H9 (cell line): ENCODE data around the gene PRKAG2. TPM values are rescaled to one million over a fixed set of nuclear protein-coding genes. Genes with fewer than 3 reads are reported as not detected.
"Not testable (repeated sequence)": the region's sequence is repeated elsewhere in the genome, so short reads cannot be mapped to it uniquely, and the experiment has no call there.

Experiments
- DNase-seq: peaks from one replicate; pipeline ENCODE4 v3.0.0-alpha.2; 2017
- H2AFZ ChIP-seq: one replicate; pipeline ENCODE4 v1.6.1; 2013; ENCODE audit warnings: mild to moderate bottlenecking, low read length, control low read depth, moderate library complexity
- H2AK5ac ChIP-seq: 2 replicates; pipeline ENCODE4 v1.6.1; 2013; ENCODE audit warnings: low read length, control low read depth, mixed read lengths; ENCODE audit not compliant: insufficient read length
- H2BK120ac ChIP-seq: one replicate; pipeline ENCODE4 v1.6.1; 2013; ENCODE audit warnings: low read depth, mild to moderate bottlenecking, low read length, control low read depth, inconsistent platforms; ENCODE audit not compliant: poor library complexity, severe bottlenecking
- H2BK12ac ChIP-seq: 2 replicates; pipeline ENCODE4 v1.6.1; 2013; ENCODE audit warnings: low read length, control low read depth, mixed read lengths, low read depth; ENCODE audit not compliant: insufficient read length
- H2BK15ac ChIP-seq: 2 replicates; pipeline ENCODE4 v1.6.1; 2013; ENCODE audit warnings: low read depth, low read length, control low read depth
- H2BK20ac ChIP-seq: one replicate; pipeline ENCODE4 v1.6.1; 2013; ENCODE audit warnings: low read depth, mild to moderate bottlenecking, low read length, control low read depth, inconsistent platforms; ENCODE audit not compliant: poor library complexity, severe bottlenecking
- H2BK5ac ChIP-seq: 2 replicates; pipeline ENCODE4 v1.6.1; 2013; ENCODE audit warnings: low read length, control low read depth, mixed read lengths; ENCODE audit not compliant: insufficient read length
- H3K14ac ChIP-seq: 2 replicates; pipeline ENCODE4 v1.6.1; 2013; ENCODE audit warnings: low read length, control low read depth; ENCODE audit not compliant: insufficient read depth
- H3K18ac ChIP-seq: 2 replicates; pipeline ENCODE4 v1.6.1; 2013; ENCODE audit warnings: low read depth, mild to moderate bottlenecking, mixed read lengths, low read length, control low read depth; ENCODE audit not compliant: insufficient read length
- H3K23ac ChIP-seq: 2 replicates; pipeline ENCODE4 v1.6.1; 2013; ENCODE audit warnings: low read length, control low read depth, mixed read lengths, low read depth; ENCODE audit not compliant: insufficient read length
- H3K23me2 ChIP-seq: 2 replicates; pipeline ENCODE4 v1.6.1; 2013; ENCODE audit warnings: low read depth, mild to moderate bottlenecking, mixed read lengths, low read length, control low read depth; ENCODE audit not compliant: insufficient read length, poor library complexity, severe bottlenecking
- H3K27ac ChIP-seq: 2 replicates; pipeline ENCODE4 v1.5.1; 2013; ENCODE audit warnings: low read length, control low read depth, mixed read lengths, low read depth; ENCODE audit not compliant: insufficient read length
- H3K27me3 ChIP-seq: 2 replicates; pipeline ENCODE4 v1.6.1; 2013; ENCODE audit warnings: low read length, control low read depth, inconsistent platforms; ENCODE audit not compliant: insufficient read depth
- H3K4ac ChIP-seq: 2 replicates; pipeline ENCODE4 v1.6.1; 2013; ENCODE audit warnings: low read depth, mild to moderate bottlenecking, control low read depth, inconsistent platforms, low read length, moderate library complexity
- H3K4me1 ChIP-seq: 2 replicates; pipeline ENCODE4 v1.6.1; 2013; ENCODE audit warnings: low read length, control low read depth, inconsistent platforms; ENCODE audit not compliant: insufficient read depth
- H3K4me2 ChIP-seq: 2 replicates; pipeline ENCODE4 v1.6.1; 2013; ENCODE audit warnings: low read length, control low read depth, mixed read lengths; ENCODE audit not compliant: insufficient read length, insufficient read depth
- H3K56ac ChIP-seq: 2 replicates; pipeline ENCODE4 v1.6.1; 2013; ENCODE audit warnings: low read depth, mild to moderate bottlenecking, mixed read lengths, low read length, control low read depth; ENCODE audit not compliant: insufficient read length
- H3K79me1 ChIP-seq: 2 replicates; pipeline ENCODE4 v1.6.1; 2013; ENCODE audit warnings: low read depth, mild to moderate bottlenecking, moderate library complexity, low read length, control low read depth, inconsistent platforms; ENCODE audit not compliant: insufficient read depth, poor library complexity, severe bottlenecking
- H3K79me2 ChIP-seq: 2 replicates; pipeline ENCODE4 v1.6.1; 2013; ENCODE audit warnings: low read length, control low read depth, inconsistent platforms; ENCODE audit not compliant: insufficient read depth
- H3K9ac ChIP-seq: 2 replicates; pipeline ENCODE4 v1.6.1; 2013; ENCODE audit warnings: low read length, control low read depth, mixed read lengths; ENCODE audit not compliant: insufficient read length; ENCODE audit errors: extremely low read depth
- H3K9me3 ChIP-seq: one replicate; pipeline ENCODE4 v1.6.1; 2013; ENCODE audit warnings: low read depth, low read length, inconsistent platforms; ENCODE audit not compliant: control insufficient read depth
- H3T11ph ChIP-seq: one replicate; pipeline ENCODE4 v1.6.1; 2013; ENCODE audit warnings: mild to moderate bottlenecking, low read length, control low read depth, inconsistent platforms
- H4K20me1 ChIP-seq: one replicate; pipeline ENCODE4 v1.6.1; 2013; ENCODE audit not compliant: control insufficient read depth, insufficient read length, insufficient read depth
- H4K5ac ChIP-seq: 2 replicates; pipeline ENCODE4 v1.6.1; 2013; ENCODE audit warnings: low read depth, mild to moderate bottlenecking, mixed read lengths, low read length, control low read depth; ENCODE audit not compliant: insufficient read length
- H4K8ac ChIP-seq: replicated peaks from 2 replicates; pipeline ENCODE4 v1.6.1; 2013; ENCODE audit warnings: low read length, control low read depth, mixed read lengths, low read depth; ENCODE audit not compliant: insufficient read length
- H4K91ac ChIP-seq: 2 replicates; pipeline ENCODE4 v1.6.1; 2013; ENCODE audit warnings: low read depth, mild to moderate bottlenecking, moderate library complexity, mixed read lengths, low read length, control low read depth; ENCODE audit not compliant: insufficient read length
- H3K27ac Mint-ChIP-seq, 3 experiments: 2 replicates in 2 of 3; 3 replicates in 1 of 3; pipeline ENCODE4 v1.8.0; 2020 to 2021; ENCODE audit warnings: mixed read lengths in 3 of 3, mild to moderate bottlenecking in 1 of 3, moderate library complexity in 1 of 3
- H3K27me3 Mint-ChIP-seq: 2 replicates; pipeline ENCODE4 v1.8.0; 2021; ENCODE audit warnings: low read depth, mild to moderate bottlenecking, moderate library complexity, mixed read lengths
- H3K36me3 Mint-ChIP-seq, 3 experiments: 2 replicates in 2 of 3; 3 replicates in 1 of 3; pipeline ENCODE4 v1.8.0; 2020 to 2021; ENCODE audit warnings: low read depth in 3 of 3, mixed read lengths in 3 of 3; ENCODE audit not compliant: insufficient read depth in 1 of 3
- H3K4me1 Mint-ChIP-seq, 2 experiments: 2 replicates each; pipeline ENCODE4 v1.8.0; 2020; ENCODE audit warnings: mixed read lengths in 2 of 2
- H3K4me3 Mint-ChIP-seq, 2 experiments: 2 replicates in 1 of 2; 3 replicates in 1 of 2; pipeline ENCODE4 v1.8.0; 2020 to 2021; ENCODE audit warnings: mild to moderate bottlenecking in 2 of 2, mixed read lengths in 2 of 2, moderate library complexity in 1 of 2
- H3K9me3 Mint-ChIP-seq, 2 experiments: 2 replicates in 1 of 2; 3 replicates in 1 of 2; pipeline ENCODE4 v1.8.0; 2020; ENCODE audit warnings: mild to moderate bottlenecking in 2 of 2, mixed read lengths in 2 of 2, moderate library complexity in 1 of 2
- WGBS: extraction: QIAGEN DNeasy Blood & Tissue Kit; methylation state at CpG from one replicate; pipeline ENCODE4 v1.1.7; 2013; ENCODE audit warnings: missing lambda C conversion rate, low lambda C conversion rate, mixed read lengths; ENCODE audit not compliant: insufficient read length; ENCODE audit errors: extremely low coverage; 5-methylcytosine and 5-hydroxymethylcytosine counted together
- total RNA-seq: library from RNA; stranded (reverse); gene quantifications from 2 replicates; pipeline ENCODE4 v1.2.1, GENCODE V29; 2021
- TF ChIP-seq, protein P1 (sequence below): fragments of 200-600 bp; sonication (generic); conservative IDR thresholded peaks from 3 replicates; pipeline ENCODE4 v1.8.0; 2021; ENCODE audit warnings: antibody characterized with exemption, mild to moderate bottlenecking

The PRKAG2 gene
- total RNA-seq, 1 experiment from 2014 or later, result 11.8 TPM

DNA sequence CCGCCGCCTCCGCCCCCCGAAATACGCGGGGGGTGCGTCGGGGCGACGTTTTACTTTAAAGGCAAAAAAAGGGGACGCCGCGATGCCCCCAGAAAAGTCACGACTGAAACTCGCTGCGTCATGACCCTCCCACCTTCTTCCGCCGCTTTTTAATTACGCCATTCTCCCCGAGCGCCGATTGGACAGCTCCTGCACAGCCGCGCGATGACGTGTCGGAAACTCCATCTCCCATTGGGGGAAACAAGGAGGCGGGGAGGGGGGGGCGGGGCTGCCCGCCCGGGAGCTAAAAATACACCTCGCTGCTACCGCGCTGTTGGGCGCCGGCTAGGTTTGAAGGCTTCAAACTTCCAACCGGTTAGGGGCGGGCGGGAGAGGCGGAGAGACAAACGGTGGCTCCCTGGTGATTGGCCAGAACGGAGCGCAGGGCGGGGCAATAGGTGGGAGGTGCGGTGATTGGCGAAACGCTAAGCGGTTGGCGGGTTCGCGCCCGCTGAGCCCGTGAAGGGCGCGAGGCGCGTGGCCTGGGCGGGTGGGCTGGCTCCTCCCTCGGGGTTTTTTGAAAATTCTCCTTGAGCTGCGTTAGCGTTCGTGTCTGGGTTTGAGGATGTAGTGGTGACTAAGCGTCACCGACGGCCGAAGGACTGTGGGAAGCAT lies 357.0 kb downstream of the PRKAG2 start, which contains the start of gene RHEB:
TSS of gene RHEB (minus strand) at position 131 of the 654 bp plus-strand sequence. CDS start 384 bp downstream, outside the sequence.
- no peak within 1 kb of the TSS for H4K91ac ChIP-seq
- H3K4me1 ChIP-seq, result no peaks in the 10 kb centered on the region
- peak within 1 kb of the TSS; percentile 66 for H2BK5ac ChIP-seq
- peaks cover 0 to 4% of the 10 kb centered on the region in 2 experiments; a peak in 3 of 5 replicates for H3K9me3 Mint-ChIP-seq
- peak; percentile 99 for DNase-seq
- H4K8ac ChIP-seq, result no peak within 1 kb of the TSS
- TF ChIP-seq, protein P1, sequence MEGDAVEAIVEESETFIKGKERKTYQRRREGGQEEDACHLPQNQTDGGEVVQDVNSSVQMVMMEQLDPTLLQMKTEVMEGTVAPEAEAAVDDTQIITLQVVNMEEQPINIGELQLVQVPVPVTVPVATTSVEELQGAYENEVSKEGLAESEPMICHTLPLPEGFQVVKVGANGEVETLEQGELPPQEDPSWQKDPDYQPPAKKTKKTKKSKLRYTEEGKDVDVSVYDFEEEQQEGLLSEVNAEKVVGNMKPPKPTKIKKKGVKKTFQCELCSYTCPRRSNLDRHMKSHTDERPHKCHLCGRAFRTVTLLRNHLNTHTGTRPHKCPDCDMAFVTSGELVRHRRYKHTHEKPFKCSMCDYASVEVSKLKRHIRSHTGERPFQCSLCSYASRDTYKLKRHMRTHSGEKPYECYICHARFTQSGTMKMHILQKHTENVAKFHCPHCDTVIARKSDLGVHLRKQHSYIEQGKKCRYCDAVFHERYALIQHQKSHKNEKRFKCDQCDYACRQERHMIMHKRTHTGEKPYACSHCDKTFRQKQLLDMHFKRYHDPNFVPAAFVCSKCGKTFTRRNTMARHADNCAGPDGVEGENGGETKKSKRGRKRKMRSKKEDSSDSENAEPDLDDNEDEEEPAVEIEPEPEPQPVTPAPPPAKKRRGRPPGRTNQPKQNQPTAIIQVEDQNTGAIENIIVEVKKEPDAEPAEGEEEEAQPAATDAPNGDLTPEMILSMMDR, result no peak
- peak within 1 kb of the TSS; percentile 99 for H3K27ac Mint-ChIP-seq
- H3K27me3 Mint-ChIP-seq, result no peaks in the 10 kb centered on the region; the same call in 1 of the 2 replicates
- peaks cover 3% of the 10 kb centered on the region for H4K20me1 ChIP-seq
- H3K56ac ChIP-seq, result no peak within 1 kb of the TSS
- peak within 1 kb of the TSS; percentile 81 for H3K18ac ChIP-seq
- no CpG with 5 or more reads among the region's 66 CpGs for WGBS
- H3K9me3 ChIP-seq, result no peaks in the 10 kb centered on the region
- H3K14ac ChIP-seq, result peak within 1 kb of the TSS; percentile 97
- H3K4me2 ChIP-seq, result peak within 1 kb of the TSS; percentile 89
- H2AFZ ChIP-seq, result no peak within 1 kb of the TSS
- H3K4me3 Mint-ChIP-seq, result peak within 1 kb of the TSS; percentile 95 to 99
- peak within 1 kb of the TSS; percentile 16 for H2BK120ac ChIP-seq
- H2BK20ac ChIP-seq, result no peak within 1 kb of the TSS
- no peak within 1 kb of the TSS for H3K27ac ChIP-seq
- H3K23ac ChIP-seq, result no peak within 1 kb of the TSS
- no peak within 1 kb of the TSS for H2AK5ac ChIP-seq
- no peaks in the 10 kb centered on the region for H3K79me1 ChIP-seq
- no peaks in the 10 kb centered on the region for H3K27me3 ChIP-seq
- H3K79me2 ChIP-seq, result peaks cover 36% of the 10 kb centered on the region
- H2BK15ac ChIP-seq, result no peak within 1 kb of the TSS; the same call in 1 of the 2 replicates
- H3K36me3 Mint-ChIP-seq, result peaks cover 2 to 7% (median 3%) of the 10 kb centered on the region in 3 experiments; a peak in 2 of 7 replicates
- H2BK12ac ChIP-seq, result no peak within 1 kb of the TSS
- peaks cover 29 to 34% of the 10 kb centered on the region in 2 experiments for H3K4me1 Mint-ChIP-seq
- no peak within 1 kb of the TSS for H4K5ac ChIP-seq
- peak within 1 kb of the TSS; percentile 22; the same call in 1 of the 2 replicates for H3K4ac ChIP-seq
- peak within 1 kb of the TSS; percentile 92 for H3K9ac ChIP-seq
- peaks cover 14% of the 10 kb centered on the region for H3K23me2 ChIP-seq
- H3T11ph ChIP-seq, result no peak within 1 kb of the TSS

DNA sequence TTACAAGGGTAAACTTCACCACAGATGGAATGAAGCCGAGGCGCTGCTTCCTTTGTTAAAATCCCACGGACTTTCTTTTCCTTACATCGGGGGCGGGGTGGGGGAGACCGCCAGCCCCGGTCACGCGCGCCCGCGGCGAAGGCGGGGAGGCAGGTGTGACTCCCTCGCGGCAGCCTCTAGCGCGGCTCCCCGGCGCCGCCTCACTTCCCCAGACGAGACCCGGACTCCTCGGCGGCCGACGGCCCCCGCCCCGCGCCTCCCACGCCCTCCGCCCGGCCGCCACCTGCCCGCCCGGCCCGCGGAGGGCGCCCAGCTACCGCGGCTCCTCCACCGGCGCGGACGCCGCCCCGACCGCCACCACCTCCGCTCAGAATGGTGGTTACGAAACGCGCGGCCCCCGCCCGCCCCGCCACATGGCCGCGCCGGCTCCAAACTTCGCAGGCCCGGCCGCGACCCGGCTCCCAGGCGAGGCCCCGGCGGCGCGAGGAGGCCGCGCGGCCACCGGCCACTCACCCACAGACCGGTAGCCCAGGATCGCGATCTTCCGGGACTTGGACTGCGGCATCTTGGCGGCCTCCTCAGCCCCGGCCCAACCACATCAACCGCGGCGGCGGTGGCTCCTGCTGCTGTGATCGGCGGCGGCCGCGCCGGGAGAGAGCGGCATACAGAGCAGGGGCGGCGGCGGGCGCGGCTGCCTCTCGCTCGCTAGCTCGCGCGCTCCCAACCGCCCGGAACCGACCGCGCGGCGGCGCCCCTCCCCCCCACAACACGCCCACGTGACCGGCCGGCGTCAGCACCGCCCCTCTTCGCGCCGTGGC lies 357.8 kb downstream of the PRKAG2 start:
- not testable (repeated sequence) for H2BK15ac ChIP-seq, H2BK120ac ChIP-seq, H3K23ac ChIP-seq, H3K9me3 Mint-ChIP-seq, H4K8ac ChIP-seq, H3K27me3 ChIP-seq, DNase-seq, H3K4ac ChIP-seq, H2BK12ac ChIP-seq, H3T11ph ChIP-seq, H3K27ac ChIP-seq, H3K56ac ChIP-seq, H3K9me3 ChIP-seq, H3K27me3 Mint-ChIP-seq, H3K36me3 Mint-ChIP-seq, H2AK5ac ChIP-seq, H2BK20ac ChIP-seq, H4K5ac ChIP-seq, H2AFZ ChIP-seq, H3K4me1 ChIP-seq, H3K79me1 ChIP-seq, H4K91ac ChIP-seq, H4K20me1 ChIP-seq
- no CpG with 5 or more reads among the region's 118 CpGs for WGBS
- H2BK5ac ChIP-seq, result peak overlapping the region; percentile 66
- peak overlapping the region; percentile 70 to 99 (median 99) for H3K27ac Mint-ChIP-seq
- H3K79me2 ChIP-seq, result peaks cover 43% of the 10 kb centered on the region
- peak overlapping the region; percentile 92 for H3K9ac ChIP-seq
- H3K4me3 Mint-ChIP-seq, result peak overlapping the region; percentile 95 to 99
- H3K4me1 Mint-ChIP-seq, result peaks cover 32 to 38% of the 10 kb centered on the region in 2 experiments
- peak overlapping the region; percentile 81 for H3K18ac ChIP-seq
- H3K23me2 ChIP-seq, result peaks cover 14% of the 10 kb centered on the region
- H3K14ac ChIP-seq, result peak overlapping the region; percentile 97
- H3K4me2 ChIP-seq, result peak overlapping the region; percentile 89
